Measurements from ENCODE around the gene FAM13C. TPM values are rescaled to one million over a fixed set of nuclear protein-coding genes. Genes with fewer than 3 reads are reported as not detected.

The FAM13C gene
- total and polyA plus RNA-seq, 2 of the 13 experiments (the other 11 are each of a cell fraction or from before 2014, with no cell fraction given), result 0.07 to 0.26 TPM

GRCh38 chr10:59323036-59323459 is 39.3 kb downstream of the FAM13C start (continued):
- peak in 1 of 2 experiments; percentile 30; a peak in 1 of 4 replicates for TF ChIP-seq NR2F1 (CRISPR knock-in tag; IDR thresholded peaks at IDR 0.05)
- TF ChIP-seq TP53 (CRISPR knock-in tag; conservative IDR thresholded peaks at IDR 0.05), result no peak
- no peak for TF ChIP-seq ZNF878 (CRISPR knock-in tag; IDR thresholded peaks at IDR 0.05)
- TF ChIP-seq ZNF234 (CRISPR knock-in tag; conservative IDR thresholded peaks at IDR 0.05), result no peak
- peak; percentile 56 for TF ChIP-seq TCF7 (IDR thresholded peaks at IDR 0.05; ENCODE audit: low read depth)
- TF ChIP-seq RAD51 (IDR thresholded peaks at IDR 0.05; ENCODE audit: borderline replicate concordance), result no peak
- no peak for TF ChIP-seq ZNF891 (CRISPR knock-in tag; IDR thresholded peaks at IDR 0.05)
- TF ChIP-seq ZNF704 (CRISPR knock-in tag; IDR thresholded peaks at IDR 0.05; ENCODE audit: borderline replicate concordance), result no peak
- no peak for TF ChIP-seq ZNF607 (CRISPR knock-in tag; IDR thresholded peaks at IDR 0.05; ENCODE audit: borderline replicate concordance)
- TF ChIP-seq ZBTB2 (CRISPR knock-in tag; IDR thresholded peaks at IDR 0.05; ENCODE audit: low read depth), result no peak
- TF ChIP-seq SIX1 (CRISPR knock-in tag; IDR thresholded peaks at IDR 0.05; ENCODE audit: borderline replicate concordance), result peak; percentile 87
- TF ChIP-seq DPF2 (CRISPR knock-in tag; IDR thresholded peaks at IDR 0.05; ENCODE audit: borderline replicate concordance, low read depth), result peak; percentile 61; the same call in 1 of the 2 replicates
- no peak for TF ChIP-seq CTCF (CRISPR knock-in tag; IDR thresholded peaks at IDR 0.05)
- no peak for TF ChIP-seq ZNF367 (CRISPR knock-in tag; IDR thresholded peaks at IDR 0.05; ENCODE audit: borderline replicate concordance)
- TF ChIP-seq ZFP90 (CRISPR knock-in tag; IDR thresholded peaks at IDR 0.05; ENCODE audit: borderline replicate concordance), result 0 out of 2 replicates have a peak, but pooled peaks have one; percentile 51
- TF ChIP-seq PBX2 (CRISPR knock-in tag; IDR thresholded peaks at IDR 0.05), result no peak
- TF ChIP-seq ZBTB20 (CRISPR knock-in tag; IDR thresholded peaks at IDR 0.05; ENCODE audit: borderline replicate concordance, low read depth), result no peak
- no peak for TF ChIP-seq DMTF1 (CRISPR knock-in tag; IDR thresholded peaks at IDR 0.05)
- no peak for TF ChIP-seq PLSCR1 (CRISPR knock-in tag; IDR thresholded peaks at IDR 0.05; ENCODE audit: borderline replicate concordance)
- no peak for TF ChIP-seq ZNF510 (CRISPR knock-in tag; IDR thresholded peaks at IDR 0.05; ENCODE audit: low read depth)
- no peak for TF ChIP-seq ZNF10 (CRISPR knock-in tag; IDR thresholded peaks at IDR 0.05; ENCODE audit: borderline replicate concordance, low read depth)

All from HepG2 (cell line).